Endodermal cell (in vitro differentiated cells): ENCODE results near the gene CTIF. TPM values are rescaled to one million over a fixed set of nuclear protein-coding genes. Genes with fewer than 3 reads are reported as not detected.
"Not testable (repeated sequence)": the region's sequence is repeated elsewhere in the genome, so short reads cannot be mapped to it uniquely, and the experiment has no call there.

ENCODE experiments used
- DNase-seq: peaks from one replicate; pipeline ENCODE4 v3.0.0-alpha.2; 2017
- H3K27ac ChIP-seq: 2 replicates; pipeline ENCODE4 v1.5.1; 2013; ENCODE audit warnings: mild to moderate bottlenecking, low read depth, low read length, moderate library complexity
- H3K27me3 ChIP-seq: 2 replicates; pipeline ENCODE4 v1.6.1; 2013; ENCODE audit warnings: mild to moderate bottlenecking, low read length, moderate library complexity; ENCODE audit not compliant: insufficient read depth, control insufficient read depth, poor library complexity, severe bottlenecking
- H3K36me3 ChIP-seq: 2 replicates; pipeline ENCODE4 v1.7.0; 2013; ENCODE audit warnings: mild to moderate bottlenecking, low read length, moderate library complexity; ENCODE audit not compliant: control insufficient read depth, insufficient read depth
- H3K4me1 ChIP-seq: one replicate; pipeline ENCODE4 v1.7.0; 2013; ENCODE audit warnings: low read length; ENCODE audit not compliant: control insufficient read depth, insufficient read depth
- H3K4me3 ChIP-seq: 2 replicates; pipeline ENCODE4 v1.5.1; 2013; ENCODE audit warnings: mild to moderate bottlenecking, low read length, moderate library complexity
- H3K9ac ChIP-seq: 2 replicates; pipeline ENCODE4 v1.6.1; 2013; ENCODE audit warnings: mild to moderate bottlenecking, low read length, moderate library complexity; ENCODE audit not compliant: poor library complexity, severe bottlenecking; ENCODE audit errors: extremely low read depth
- H3K9me3 ChIP-seq: 2 replicates; pipeline ENCODE4 v1.6.1; 2013; ENCODE audit warnings: mild to moderate bottlenecking, low read length, moderate library complexity; ENCODE audit not compliant: control insufficient read depth
- H3K27ac Mint-ChIP-seq: 2 replicates; pipeline ENCODE4 v1.8.0; 2020; ENCODE audit warnings: mixed read lengths
- H3K27me3 Mint-ChIP-seq: 2 replicates; pipeline ENCODE4 v1.8.0; 2021; ENCODE audit warnings: mild to moderate bottlenecking, mixed read lengths; ENCODE audit not compliant: insufficient read depth
- H3K36me3 Mint-ChIP-seq: 2 replicates; pipeline ENCODE4 v1.8.0; 2020; ENCODE audit warnings: low read depth, mixed read lengths
- H3K4me1 Mint-ChIP-seq: 2 replicates; pipeline ENCODE4 v1.8.0; 2020; ENCODE audit warnings: mixed read lengths
- H3K4me3 Mint-ChIP-seq: 2 replicates; pipeline ENCODE4 v1.8.0; 2020; ENCODE audit warnings: mild to moderate bottlenecking, moderate library complexity, mixed read lengths
- H3K9me3 Mint-ChIP-seq: 2 replicates; pipeline ENCODE4 v1.8.0; 2020; ENCODE audit warnings: mild to moderate bottlenecking, mixed read lengths
- CTCF ChIP-seq: fragments of 200-600 bp; sonication (generic); conservative IDR thresholded peaks from 2 replicates; pipeline ENCODE4 v1.5.0; 2021; ENCODE audit warnings: antibody characterized with exemption, mild to moderate bottlenecking
- WGBS, 2 experiments: methylation state at CpG; one replicate each; pipeline versions ENCODE4 v1.1.5 to v1.1.7; 2013; ENCODE audit warnings: missing lambda C conversion rate in 2 of 2, mixed read lengths in 1 of 2; ENCODE audit not compliant: insufficient coverage in 1 of 2, insufficient read length in 1 of 2; 5-methylcytosine and 5-hydroxymethylcytosine counted together
- total RNA-seq, 2 donors: library from RNA; stranded (reverse); fragmentation: NEBNext Ultra II Directional in 1 of 2; extraction: Animal tissue kit (Norgen Biotek cat#: 25700) in 1 of 2; gene quantifications; 2 replicates in 1 of 2; 3 replicates in 1 of 2; pipeline ENCODE4 v1.2.1, GENCODE V29; 2021

Gene CTIF
- total RNA-seq, 2 donors from 2014 or later = 33.8 to 41.6 TPM

GRCh38 chr18:48649231-48649630 lies 110.4 kb downstream of the CTIF start:
- Histone ChIP-seq H3K9ac (no peak overlapping the region), H3K9me3 (no peaks in the 10 kb centered on the region), H3K4me3 (no peak overlapping the region), H3K4me1 (no peaks in the 10 kb centered on the region), H3K36me3 (no peaks in the 10 kb centered on the region), H3K27ac (no peak overlapping the region), H3K27me3 (no peaks in the 10 kb centered on the region)
- peaks cover 15% of the 10 kb centered on the region for H3K9me3 Mint-ChIP-seq
- peaks cover 2% of the 10 kb centered on the region for H3K27me3 Mint-ChIP-seq
- H3K4me3 Mint-ChIP-seq = no peak overlapping the region
- peak overlapping the region; percentile 76 for H3K27ac Mint-ChIP-seq
- TF ChIP-seq CTCF = peak; percentile 54
- peak; percentile 87 for DNase-seq
- WGBS, 2 experiments = 56 to 70% methylated on average over 6 to 7 of the region's 7 CpGs
- H3K36me3 Mint-ChIP-seq = peaks cover 6% of the 10 kb centered on the region
- H3K4me1 Mint-ChIP-seq = peaks cover 19% of the 10 kb centered on the region

- not testable (repeated sequence) for H3K27me3 Mint-ChIP-seq, H3K36me3 ChIP-seq, DNase-seq, H3K4me1 Mint-ChIP-seq, H3K4me3 ChIP-seq, H3K27ac ChIP-seq, H3K9ac ChIP-seq, H3K4me1 ChIP-seq, H3K4me3 Mint-ChIP-seq, H3K36me3 Mint-ChIP-seq, H3K27me3 ChIP-seq, H3K27ac Mint-ChIP-seq
- WGBS, 2 experiments = 86% methylated on average over 4 of the region's 4 CpGs; no CpG with 5 or more reads in 1 of the 2 experiments
- H3K9me3 Mint-ChIP-seq = peaks cover 19% of the 10 kb centered on the region
- H3K9me3 ChIP-seq = peaks cover 17% of the 10 kb centered on the region
These were observed 115.8 kb downstream of the CTIF start for GRCh38 chr18:48654591-48654990.

GRCh38 chr18:48655508-48655907 lies 116.7 kb downstream of the CTIF start:
- H3K9me3 Mint-ChIP-seq = peaks cover 19% of the 10 kb centered on the region
- H3K27ac Mint-ChIP-seq = no peak overlapping the region
- WGBS, 2 experiments = 89 to 92% methylated on average over 1 to 2 of the region's 2 CpGs
- H3K4me3 Mint-ChIP-seq = no peak overlapping the region
- no peaks in the 10 kb centered on the region for H3K4me1 Mint-ChIP-seq
- Histone ChIP-seq H3K9ac (no peak overlapping the region), H3K27ac (no peak overlapping the region), H3K4me1 (no peaks in the 10 kb centered on the region), H3K9me3 (peaks cover 17% of the 10 kb centered on the region), H3K36me3 (peaks cover 5% of the 10 kb centered on the region), H3K27me3 (no peaks in the 10 kb centered on the region), H3K4me3 (no peak overlapping the region)
- peaks cover 2% of the 10 kb centered on the region for H3K27me3 Mint-ChIP-seq
- TF ChIP-seq CTCF = no peak
- H3K36me3 Mint-ChIP-seq = peaks cover under 1% of the 10 kb centered on the region
- DNase-seq = no peak

- Histone ChIP-seq H3K9me3 (peaks cover 17% of the 10 kb centered on the region), H3K27ac (no peak overlapping the region), H3K4me3 (no peak overlapping the region), H3K9ac (no peak overlapping the region), H3K4me1 (no peaks in the 10 kb centered on the region), H3K36me3 (peaks cover 5% of the 10 kb centered on the region), H3K27me3 (no peaks in the 10 kb centered on the region)
- H3K4me1 Mint-ChIP-seq = peaks cover 2% of the 10 kb centered on the region
- DNase-seq = no peak
- WGBS, 2 experiments = 88 to 94% methylated on average over 1 to 2 of the region's 2 CpGs
- H3K9me3 Mint-ChIP-seq = peaks cover 19% of the 10 kb centered on the region
- no peak for TF ChIP-seq CTCF
- no peak overlapping the region for H3K27ac Mint-ChIP-seq
- no peak overlapping the region for H3K4me3 Mint-ChIP-seq
- peaks cover 2% of the 10 kb centered on the region for H3K27me3 Mint-ChIP-seq
- H3K36me3 Mint-ChIP-seq = no peaks in the 10 kb centered on the region
These were observed 117.3 kb downstream of the CTIF start for GRCh38 chr18:48656176-48656575.
